D721Med (cell line): Measurements from ENCODE around the gene ACSM2B.
"Not testable (repeated sequence)": the region's sequence is repeated elsewhere in the genome, so short reads cannot be mapped to it uniquely, and the experiment has no call there.

Experiments used
- DNase-seq: peaks from one replicate; pipeline ENCODE4 v3.0.0; 2011; ENCODE audit warnings: low spot score; ENCODE audit not compliant: insufficient read length
- FAIRE-seq: peaks from 2 replicates; lab custom pipeline; 2011; peaks lifted over from hg19 to GRCh38; lab: Jason Lieb, UNC
- TF ChIP-seq, protein P1 (sequence below): IDR thresholded peaks from 2 replicates; pipeline ENCODE4 v1.5.1; 2012; ENCODE audit warnings: mild to moderate bottlenecking, control low read depth; ENCODE audit not compliant: insufficient read depth; ENCODE audit errors: missing control alignments

ACSM2B gene

DNA sequence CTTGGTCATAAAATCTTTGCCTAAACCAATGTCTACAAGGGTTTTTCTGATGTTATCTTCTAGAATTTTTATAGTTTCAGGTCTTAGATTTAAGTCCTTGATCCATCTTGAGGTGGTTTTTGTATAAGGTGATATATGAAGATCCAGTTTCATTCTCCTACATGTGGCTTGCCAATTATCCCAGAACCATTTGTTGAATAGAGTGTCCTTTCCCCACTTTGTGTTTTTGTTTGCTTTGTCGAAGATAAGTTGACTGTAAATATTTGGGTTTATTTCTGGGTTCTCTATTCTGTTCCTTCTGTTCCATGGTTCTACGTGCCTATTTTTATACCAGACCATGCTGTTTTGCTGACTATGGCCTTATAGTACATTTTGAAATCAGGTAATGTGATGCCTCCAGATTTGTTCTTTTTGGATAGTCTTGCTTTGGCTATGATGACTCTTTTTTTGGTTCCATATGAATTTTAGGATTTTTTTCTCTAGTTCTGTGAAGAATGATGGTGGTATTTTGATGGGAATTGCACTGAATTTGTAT is 7.0 kb downstream of the ACSM2B start:
- FAIRE-seq, DNase-seq: not testable (repeated sequence)

DNA sequence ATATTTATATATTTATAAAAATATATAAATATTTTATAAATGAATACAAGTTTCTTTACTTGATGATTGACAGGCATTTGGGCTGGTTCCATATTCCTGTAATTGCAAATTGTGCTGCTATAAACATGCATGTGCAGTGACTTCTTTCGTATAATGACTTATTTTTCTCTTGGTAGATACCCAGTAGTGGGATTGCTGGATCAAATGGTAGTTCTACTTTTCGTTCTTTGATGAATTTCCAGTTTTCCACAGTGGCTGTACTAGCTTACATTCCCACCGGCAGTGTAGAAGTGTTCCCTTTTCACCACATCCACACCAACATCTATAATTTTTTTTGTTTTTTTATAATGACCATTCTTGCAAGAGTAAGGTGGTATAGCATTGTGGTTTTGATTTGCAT is 7.8 kb downstream of the ACSM2B start:
- DNase-seq, result no peak
- TF ChIP-seq, protein P1, sequence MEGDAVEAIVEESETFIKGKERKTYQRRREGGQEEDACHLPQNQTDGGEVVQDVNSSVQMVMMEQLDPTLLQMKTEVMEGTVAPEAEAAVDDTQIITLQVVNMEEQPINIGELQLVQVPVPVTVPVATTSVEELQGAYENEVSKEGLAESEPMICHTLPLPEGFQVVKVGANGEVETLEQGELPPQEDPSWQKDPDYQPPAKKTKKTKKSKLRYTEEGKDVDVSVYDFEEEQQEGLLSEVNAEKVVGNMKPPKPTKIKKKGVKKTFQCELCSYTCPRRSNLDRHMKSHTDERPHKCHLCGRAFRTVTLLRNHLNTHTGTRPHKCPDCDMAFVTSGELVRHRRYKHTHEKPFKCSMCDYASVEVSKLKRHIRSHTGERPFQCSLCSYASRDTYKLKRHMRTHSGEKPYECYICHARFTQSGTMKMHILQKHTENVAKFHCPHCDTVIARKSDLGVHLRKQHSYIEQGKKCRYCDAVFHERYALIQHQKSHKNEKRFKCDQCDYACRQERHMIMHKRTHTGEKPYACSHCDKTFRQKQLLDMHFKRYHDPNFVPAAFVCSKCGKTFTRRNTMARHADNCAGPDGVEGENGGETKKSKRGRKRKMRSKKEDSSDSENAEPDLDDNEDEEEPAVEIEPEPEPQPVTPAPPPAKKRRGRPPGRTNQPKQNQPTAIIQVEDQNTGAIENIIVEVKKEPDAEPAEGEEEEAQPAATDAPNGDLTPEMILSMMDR, result no peak
- FAIRE-seq, result no peak

DNA sequence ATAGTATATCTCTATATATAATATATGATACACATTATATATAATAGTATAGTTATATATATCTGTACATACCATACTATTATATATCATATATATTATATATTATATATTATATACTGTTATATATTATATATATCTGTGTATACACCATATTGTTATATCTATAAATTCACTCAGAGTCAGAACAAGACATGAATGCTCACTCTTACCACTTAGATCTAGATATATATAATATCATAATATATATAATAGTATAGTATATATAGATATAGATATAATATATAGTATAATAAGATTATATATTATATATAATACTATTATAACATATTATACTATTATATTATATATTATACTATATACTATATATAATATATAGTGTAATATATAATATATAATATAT is 9.3 kb downstream of the ACSM2B start:
- TF ChIP-seq, protein P1, result no peak
- DNase-seq (no peak), FAIRE-seq (no peak)

DNA sequence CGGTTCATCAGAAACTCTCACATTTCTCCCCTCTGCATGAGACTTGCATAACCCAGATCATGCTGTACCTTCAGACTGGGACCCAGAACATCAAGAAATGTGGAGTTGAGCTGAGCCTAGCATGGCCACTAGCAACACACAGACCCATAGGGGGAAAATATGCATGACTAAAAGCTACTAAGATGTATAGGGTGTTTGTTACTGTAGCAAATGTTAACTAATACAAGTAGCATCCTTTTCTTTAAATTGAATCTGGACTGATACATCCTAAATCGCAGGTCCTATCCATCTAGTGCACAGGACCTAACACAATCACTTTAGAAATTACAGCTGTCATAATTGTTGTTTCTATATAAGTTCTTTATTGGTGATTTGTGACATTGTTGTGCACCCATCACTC is 10.8 kb downstream of the ACSM2B start:
- not testable (repeated sequence) for DNase-seq, FAIRE-seq

DNA sequence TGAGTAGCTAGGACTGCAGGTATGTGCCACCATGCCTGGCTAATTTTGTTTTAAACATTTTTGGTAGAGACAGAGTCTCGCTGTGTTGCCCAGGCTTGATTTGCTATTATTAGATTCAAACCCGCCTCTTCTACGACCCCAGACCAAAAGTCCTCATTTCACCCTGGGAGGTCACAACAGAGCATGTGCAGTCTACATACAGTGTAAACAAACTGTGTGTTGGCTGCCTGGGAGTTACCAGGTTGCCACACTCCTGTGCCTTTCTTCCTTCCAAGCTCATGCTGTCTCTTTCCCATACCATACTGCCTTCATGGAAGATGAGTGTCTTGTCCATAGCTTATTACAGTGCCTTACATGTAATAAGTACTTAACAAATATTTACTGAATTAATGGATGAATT is 11.9 kb downstream of the ACSM2B start:
- not testable (repeated sequence) for FAIRE-seq, DNase-seq

DNA sequence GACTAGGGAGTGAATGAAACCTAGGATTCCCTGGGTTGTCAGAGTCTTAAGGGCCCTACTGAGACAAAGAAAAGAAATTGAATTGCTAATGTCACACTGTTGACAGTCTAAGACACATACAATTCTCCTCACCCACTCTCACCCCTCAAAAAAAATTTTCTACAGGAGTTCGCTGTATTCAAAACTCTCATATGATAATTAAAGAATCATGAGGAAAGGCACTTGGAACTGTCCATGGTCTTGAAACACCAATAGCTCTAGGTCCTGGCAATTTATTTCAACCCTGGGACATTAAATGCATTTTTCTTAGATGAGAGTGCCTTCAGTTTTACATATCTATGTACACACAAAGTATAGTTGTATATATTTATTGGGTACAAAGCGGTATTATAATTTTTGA is 20.5 kb downstream of the ACSM2B start:
- not testable (repeated sequence) for DNase-seq, FAIRE-seq

DNA sequence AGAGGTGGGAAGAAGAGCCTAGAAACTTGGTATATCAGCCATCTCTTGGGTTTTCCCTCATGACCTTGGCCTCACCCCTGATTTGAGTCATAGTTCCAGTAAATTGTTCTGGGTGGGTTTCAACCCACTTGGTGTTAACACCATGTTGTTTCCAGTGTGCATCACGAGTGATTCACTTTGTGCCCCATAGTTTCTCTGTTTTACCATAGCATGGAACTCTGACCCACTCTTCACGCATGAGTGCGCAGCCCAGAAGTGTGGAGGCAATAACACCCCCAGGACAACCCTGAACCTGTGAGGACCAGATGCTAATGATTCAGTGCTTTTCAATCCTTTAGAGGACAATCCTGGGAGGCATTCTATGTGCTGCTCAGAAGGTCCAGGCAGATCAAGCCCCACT is 21.5 kb downstream of the ACSM2B start:
- not testable (repeated sequence) for DNase-seq, FAIRE-seq

DNA sequence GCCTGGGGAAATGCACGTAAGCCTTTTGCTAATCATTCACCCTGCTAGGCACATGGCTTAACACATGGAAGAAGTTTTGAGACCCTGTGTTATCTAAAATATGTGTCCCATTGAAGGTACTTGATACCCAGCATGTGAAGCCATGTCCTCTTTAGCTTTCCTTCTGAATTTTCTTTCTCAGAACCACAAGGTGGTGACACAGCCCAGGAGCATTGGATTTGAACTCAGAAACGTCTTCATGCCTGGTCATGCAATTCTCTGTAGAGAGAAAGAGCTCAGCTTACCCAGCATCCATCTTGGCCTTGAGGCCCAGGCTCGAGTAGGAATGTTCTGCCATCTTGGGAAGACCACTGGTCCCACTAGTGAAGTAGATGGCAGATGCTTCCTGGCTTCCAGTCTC is 22.7 kb downstream of the ACSM2B start:
- not testable (repeated sequence) for DNase-seq, FAIRE-seq

DNA sequence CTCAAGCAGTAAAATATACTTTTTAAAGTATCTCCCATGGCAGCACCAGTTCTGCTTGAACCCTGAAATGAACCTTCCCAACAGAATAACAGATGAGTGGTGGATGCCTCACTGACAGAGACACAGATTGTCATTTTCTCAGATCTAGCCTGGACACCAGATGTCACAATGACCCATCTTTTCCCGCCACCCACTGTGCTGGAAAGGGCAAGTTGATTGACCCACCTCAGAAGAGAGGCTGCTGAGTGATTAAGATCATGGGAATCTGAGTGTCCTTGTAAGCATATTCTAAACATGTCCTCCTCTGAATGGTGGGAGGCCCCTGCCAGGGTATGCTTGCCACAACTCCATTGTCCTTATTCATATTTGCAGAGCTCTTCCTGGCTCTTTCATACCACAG is 29.2 kb downstream of the ACSM2B start:
- DNase-seq, FAIRE-seq: not testable (repeated sequence)

DNA sequence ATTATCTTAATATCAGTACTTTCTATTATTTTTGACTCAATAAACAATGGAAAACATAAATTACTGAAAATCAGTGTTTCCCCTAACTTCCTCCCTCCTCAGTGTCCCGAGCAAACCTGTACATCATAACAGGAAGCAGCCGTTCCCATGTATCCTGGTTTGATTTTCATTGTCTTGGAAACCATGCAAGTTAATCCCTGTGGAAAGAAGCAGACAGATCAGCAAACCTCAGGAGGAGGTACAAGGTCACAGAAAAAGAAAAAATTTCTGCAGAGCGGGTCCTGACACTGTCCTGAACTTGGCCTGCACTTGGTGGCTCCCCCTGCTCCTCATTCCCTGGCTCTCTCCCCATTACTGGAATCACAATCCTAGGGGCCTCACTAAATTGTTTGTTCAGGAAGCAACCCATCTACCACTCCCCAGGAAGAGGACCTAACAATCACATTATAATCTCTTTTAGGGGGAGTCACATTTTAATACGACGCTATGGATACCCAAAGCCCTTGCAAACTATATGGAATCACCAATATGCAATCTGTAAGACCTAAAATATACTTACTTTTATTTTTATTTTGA is 29.8 kb downstream of the ACSM2B start:
- not testable (repeated sequence) for FAIRE-seq

DNA sequence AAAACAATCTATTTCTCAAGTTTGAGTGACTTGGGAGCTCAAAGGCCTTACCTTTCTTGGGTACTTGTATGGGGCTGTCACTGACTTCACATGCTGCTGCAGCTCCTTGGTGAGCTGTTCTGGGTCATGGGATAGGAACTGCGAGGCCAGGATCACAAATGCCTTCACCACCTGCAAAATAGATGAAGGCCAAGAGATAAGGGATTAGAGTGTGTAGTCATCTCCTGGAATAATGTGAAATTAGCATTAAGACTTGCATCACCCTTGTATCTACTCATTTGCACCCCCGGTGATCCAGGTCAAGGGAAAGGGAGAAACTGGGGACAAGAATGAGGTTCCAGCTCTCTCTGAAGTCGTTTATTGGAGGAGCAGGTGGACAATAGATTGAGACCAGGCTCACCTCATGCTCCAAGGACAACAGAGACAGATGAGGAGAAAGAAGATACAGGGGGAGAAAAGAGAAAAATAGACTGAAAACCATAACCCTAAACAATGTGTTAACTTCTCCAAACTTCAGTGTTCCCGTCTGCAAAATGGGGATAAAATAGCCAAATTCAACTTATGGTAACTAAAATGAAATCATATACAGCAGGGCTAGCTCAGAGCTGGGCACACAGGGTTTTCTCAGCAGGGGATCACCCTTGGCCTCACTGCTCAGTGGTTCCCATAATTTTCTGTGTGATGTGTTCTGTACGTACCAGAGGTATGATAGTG is 35.4 kb downstream of the ACSM2B start:
- FAIRE-seq, DNase-seq: not testable (repeated sequence)

More for the DNA sequence above, 29.8 kb downstream of the ACSM2B start:
- not testable (repeated sequence) for DNase-seq

DNA sequence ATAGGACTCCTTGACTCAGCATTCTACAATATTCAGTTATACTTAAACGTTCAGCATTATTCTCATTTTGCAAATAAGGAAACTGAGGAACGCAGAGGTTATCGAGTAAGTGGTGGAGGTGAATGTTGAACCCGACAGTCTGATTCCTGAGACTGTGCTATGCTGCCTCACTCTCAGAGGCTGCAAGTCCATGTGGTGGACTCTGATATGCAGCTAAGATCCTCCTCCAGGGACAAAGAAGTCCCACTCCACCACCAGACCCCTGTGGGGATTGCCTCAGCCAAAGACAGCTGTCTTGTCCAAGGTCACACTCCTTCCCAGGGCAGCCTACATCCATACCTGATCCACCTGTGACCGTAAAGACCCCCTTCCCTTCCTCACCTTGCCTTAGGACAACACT is 37.5 kb downstream of the ACSM2B start:
- FAIRE-seq, result no peak
- DNase-seq, result no peak

More for the DNA sequence above, 37.5 kb downstream of the ACSM2B start:
- TF ChIP-seq, protein P1, result no peak
